GM21619 (cell line): ENCODE data around the gene CTSZ.
"Not testable (repeated sequence)": the region's sequence is repeated elsewhere in the genome, so short reads cannot be mapped to it uniquely, and the experiment has no call there.

Source experiments
- ATAC-seq: cut with Tn5 transposase; IDR thresholded peaks from one replicate; pipeline ENCODE4 v1.9.1; 2021; ENCODE audit not compliant: unreplicated experiment

Gene CTSZ

GRCh38 chr20:59006864-59007664, at the start of gene CTSZ:
CTSZ (minus strand) TSS chr20:59007254; CDS start chr20:59007128, 126 bp downstream.
- peak; percentile 21 for ATAC-seq

GRCh38 chr20:59055302-59055701, 48.2 kb upstream of the CTSZ start:
- no peak for ATAC-seq

DNA sequence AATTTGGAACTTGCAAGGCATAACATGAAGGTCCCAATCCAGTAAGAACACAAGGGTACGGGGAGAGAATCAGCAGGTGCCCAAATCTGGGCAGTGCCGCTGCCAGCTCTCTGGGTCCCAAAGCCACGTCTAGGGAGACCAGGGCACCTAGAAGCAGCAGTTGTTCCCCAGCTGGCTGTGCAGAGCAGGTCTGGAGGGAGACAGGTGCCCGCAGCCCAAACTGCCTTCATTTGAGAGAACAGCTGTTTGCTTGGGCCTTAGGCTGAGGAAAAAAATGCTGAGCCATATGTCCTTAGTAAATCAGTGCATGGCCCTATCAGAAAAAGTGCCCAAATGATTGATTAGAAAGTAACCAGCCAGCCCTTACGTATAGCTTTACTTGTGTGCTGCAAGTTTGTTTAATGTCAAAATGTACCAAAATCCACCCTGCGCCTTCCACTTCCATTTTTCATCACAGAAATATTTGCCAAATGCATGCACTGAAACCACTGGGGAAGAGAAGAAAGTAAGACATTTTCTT, 44.7 kb upstream of the CTSZ start:
- no peak for ATAC-seq

GRCh38 chr20:59050437-59050836, 43.4 kb upstream of the CTSZ start:
- ATAC-seq, result no peak

DNA sequence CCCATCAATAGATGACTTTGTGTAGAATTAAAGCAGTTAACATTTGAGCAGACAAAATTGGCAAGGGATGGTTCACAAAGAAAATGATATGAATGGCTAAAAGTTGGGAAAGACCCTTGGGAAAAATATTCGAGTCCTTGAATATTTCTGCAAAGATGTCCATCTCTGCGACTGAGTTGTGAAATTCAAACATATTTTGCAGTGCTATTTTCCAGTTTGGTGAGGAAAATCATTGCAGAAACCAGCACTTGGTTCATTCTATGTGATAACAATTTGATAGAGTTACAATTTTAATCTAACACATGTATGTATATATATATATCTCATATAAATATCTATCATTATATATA, 41.6 kb upstream of the CTSZ start:
- ATAC-seq, result no peak

DNA sequence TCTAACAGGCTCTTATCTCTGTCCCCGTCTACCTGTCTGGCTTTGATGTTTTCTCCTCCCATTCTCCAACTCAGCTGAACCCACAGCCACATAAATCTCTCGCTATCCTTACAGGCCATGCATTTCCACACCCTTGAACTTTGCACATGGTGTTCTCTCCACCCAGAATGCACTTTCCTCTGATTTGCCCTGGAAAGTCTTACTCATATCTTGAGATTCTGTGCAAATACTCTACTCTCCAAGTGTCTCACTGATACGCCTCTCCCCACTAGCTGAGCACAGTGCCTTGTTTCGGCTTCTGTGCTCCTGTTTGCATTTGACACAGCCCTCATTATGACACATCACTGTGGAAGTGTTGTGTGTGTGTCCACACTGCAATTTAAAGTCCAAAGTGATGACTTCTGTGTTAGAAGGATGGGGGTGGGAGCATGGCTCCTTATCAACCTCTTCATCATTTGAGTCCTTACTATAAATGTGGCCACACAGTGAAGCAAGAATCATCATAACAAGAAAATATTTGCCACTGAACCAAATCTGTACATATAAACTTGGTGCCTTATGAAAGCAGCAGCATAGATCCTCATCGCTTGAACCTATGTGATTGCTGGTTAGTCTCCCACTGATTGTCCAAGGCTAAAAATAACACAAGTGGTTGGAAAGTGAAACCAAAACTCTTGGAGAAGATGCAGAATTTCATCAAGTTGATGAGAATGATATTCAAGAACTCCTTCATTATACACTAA, 41.1 kb upstream of the CTSZ start:
- no peak for ATAC-seq

- ATAC-seq, result no peak
These were observed 39.8 kb upstream of the CTSZ start for GRCh38 chr20:59046862-59047261.

DNA sequence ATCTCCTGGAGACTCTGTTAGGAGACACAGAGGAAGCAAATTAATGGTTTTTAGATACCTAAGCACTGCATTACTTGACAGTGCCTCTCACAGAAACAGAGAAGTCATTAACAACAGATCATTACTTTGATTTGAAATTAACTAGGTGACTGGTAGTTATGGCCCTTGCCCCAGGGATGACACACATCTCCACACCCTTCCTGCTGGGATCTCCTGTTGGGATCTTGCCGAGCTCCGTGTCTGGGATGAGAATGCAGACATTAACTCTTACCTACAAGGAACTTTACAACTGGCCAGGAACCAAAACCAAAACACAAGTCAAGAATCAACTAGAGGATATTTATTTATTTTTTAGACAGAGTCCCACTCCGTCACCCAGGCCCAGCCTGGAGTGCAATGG, 37.7 kb upstream of the CTSZ start:
- no peak for ATAC-seq

- ATAC-seq, result no peak
These were observed 37.2 kb upstream of the CTSZ start for GRCh38 chr20:59044295-59044694.

DNA sequence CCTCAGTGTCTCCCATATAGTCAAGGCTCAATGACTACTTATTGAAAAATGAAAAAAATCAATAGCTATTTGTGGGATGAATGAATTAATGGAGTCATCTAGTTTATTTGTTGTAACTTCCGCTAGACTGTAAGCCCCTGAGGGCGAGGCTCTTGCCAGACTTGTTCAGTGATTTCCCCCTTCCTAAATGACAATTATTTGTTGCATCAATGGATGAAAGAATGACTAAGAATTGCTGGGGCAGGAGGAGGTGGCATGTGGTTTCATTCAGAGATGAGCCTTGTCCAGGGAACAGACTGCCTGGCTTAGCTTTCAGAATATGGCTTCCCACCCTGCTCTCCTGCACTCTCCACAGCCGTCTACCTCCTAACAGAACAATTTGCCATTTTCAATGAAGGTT, 36.6 kb upstream of the CTSZ start:
- no peak for ATAC-seq

- ATAC-seq, result peak; percentile 87
These were observed 36.0 kb upstream of the CTSZ start for GRCh38 chr20:59042796-59043631.

- peak; percentile 35 for ATAC-seq
These were observed 35.2 kb upstream of the CTSZ start, which contains the start of gene PRELID3B for GRCh38 chr20:59042151-59042795. PRELID3B (minus strand) TSS chr20:59042786; CDS start chr20:59042730, 56 bp downstream.

DNA sequence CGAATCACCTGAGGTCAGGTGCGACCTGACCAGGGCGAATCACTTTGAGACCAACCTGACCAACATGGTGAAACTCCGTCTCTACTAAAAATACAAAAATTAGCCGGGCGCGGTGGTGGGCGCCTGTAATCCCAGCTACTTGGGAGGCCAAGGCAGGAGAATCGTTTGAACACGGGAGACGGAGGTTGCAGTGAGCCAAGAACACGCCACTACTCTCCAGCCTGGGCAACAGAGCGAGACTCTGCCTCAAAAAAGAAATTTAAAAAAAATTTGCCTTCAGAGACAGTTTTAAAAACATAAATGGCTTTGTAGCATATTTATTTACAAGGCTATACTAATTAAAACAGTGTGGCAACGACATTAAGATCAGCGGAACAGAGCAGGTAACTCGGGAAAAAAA, 34.4 kb upstream of the CTSZ start:
- ATAC-seq, result not testable (repeated sequence)

- no peak for ATAC-seq
These were observed 33.6 kb upstream of the CTSZ start for GRCh38 chr20:59040667-59041066.

DNA sequence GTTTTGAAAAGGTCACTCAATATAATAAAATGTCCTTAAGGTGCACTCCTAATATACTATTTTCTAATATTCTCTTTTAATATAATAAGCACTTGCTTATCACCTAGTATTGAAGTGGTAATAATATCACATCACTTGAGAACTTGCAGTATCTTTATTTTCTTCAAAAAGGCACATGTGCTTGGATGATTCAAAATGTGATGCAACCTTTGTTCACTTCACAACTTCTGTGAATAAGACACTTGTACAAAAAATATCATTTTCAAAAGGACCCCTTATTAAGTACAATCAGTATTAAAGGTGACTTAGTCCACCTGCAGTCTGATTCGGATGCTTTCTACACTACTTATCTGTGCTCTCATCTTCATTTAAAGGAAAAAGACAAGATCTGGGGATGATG, 32.2 kb upstream of the CTSZ start:
- no peak for ATAC-seq

- ATAC-seq, result no peak
These were observed 30.3 kb upstream of the CTSZ start for GRCh38 chr20:59037386-59037785.

- no peak for ATAC-seq
These were observed 28.3 kb upstream of the CTSZ start for GRCh38 chr20:59035381-59035780.

- no peak for ATAC-seq
These were observed 26.6 kb upstream of the CTSZ start for GRCh38 chr20:59033616-59034165.

DNA sequence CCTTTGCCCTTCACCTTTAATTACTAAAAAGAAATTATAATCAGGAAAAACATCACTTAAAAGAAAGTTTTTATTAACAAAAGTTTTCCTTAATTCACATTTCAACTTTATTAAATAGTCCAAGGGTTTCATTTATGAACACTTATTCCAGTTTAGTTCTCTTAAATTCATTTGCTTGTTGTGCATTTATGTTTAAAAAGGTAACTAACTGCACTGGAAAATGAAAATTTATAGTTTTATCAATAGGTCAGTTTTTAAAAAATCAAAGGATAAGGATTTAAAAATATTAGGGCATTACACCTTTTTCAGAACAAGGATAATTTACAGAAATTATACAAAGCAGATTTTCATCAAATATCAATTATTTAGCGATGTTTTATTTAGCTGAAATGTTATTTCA, 26.0 kb upstream of the CTSZ start:
- ATAC-seq, result no peak

DNA sequence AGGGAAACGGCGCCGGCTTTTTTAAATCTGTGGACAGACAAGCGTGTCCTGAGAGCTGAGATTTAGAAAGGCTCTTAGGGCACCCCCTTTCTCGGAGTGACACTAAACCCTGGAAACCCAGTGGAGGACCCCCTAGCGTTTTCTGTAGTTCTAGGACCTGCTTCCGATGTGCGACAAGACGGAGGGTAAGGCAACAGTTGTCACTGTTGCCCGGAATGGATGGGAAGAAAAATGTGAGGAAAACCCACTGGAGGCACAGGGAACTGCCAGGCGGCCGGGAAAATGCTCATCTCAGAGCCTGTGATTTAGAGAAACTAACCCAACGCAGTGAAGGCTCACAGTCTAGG, 25.6 kb upstream of the CTSZ start:
- ATAC-seq, result peak; percentile 25
